GM18861 (cell line): ENCODE measurements around the gene EFCAB8.

Experiments used
- ATAC-seq: cut with Tn5 transposase; IDR thresholded peaks from one replicate; pipeline ENCODE4 v1.9.1; 2021; ENCODE audit not compliant: unreplicated experiment

EFCAB8 gene, protein sequence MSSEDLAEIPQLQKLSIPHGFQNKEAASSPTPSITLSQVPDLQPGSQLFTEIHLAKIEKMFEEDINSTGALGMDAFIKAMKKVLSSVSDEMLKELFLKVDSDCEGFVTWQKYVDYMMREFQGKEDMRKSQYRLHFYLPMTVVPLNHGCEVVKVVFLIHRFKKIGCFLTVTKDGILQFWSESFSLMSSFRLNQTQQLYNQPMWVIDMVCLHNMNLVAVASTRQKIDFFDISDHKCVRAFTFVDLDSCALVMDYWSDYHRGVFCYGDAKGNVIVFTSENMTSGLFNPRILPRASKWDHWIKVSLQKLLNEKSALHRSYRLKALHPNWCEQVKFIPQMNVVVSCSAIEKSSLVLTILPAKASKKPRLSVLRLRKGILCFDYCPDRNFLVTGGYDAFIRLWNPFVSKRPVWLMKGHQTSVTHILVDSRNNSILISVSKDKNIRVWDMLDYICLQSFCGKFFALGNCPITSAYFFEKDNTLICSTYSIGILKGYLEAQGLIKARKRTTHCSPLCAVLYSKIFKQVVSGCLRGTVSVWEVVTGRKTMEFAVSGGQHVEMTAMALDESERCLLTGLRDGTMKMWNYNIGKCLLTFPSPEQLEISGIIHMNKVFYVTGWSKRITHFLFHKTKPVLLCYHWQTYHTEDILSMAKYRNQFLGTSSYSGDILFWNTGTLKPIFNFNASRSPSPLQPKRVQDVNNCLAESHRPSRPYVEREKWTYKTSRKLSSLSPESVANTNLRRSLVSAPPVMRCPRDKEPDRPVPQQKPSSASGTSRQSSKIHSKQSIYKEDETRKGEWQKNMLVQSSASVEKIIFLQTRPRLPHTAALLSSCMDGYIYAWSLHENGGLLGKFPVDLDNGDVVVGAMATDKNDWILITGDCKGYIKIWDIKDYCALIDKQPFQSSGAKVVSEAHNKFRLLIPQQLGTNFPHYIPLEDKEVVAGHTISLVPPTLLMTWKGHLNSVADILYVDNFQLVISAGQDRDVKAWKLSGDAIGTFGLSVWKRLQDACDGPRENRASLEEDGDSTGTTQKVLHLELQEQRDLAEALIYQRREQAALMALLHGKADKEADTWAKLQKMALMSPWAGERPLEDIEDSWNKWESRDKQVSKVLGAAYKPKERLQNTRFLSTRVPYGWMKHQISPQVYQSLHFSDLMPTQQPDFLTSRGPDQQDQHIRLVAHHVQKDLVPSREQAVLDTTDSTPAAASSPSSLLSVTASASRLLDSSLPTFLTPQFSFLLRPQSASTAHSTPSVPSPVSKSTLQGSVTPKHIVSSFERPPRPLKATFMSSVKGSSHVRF

DNA sequence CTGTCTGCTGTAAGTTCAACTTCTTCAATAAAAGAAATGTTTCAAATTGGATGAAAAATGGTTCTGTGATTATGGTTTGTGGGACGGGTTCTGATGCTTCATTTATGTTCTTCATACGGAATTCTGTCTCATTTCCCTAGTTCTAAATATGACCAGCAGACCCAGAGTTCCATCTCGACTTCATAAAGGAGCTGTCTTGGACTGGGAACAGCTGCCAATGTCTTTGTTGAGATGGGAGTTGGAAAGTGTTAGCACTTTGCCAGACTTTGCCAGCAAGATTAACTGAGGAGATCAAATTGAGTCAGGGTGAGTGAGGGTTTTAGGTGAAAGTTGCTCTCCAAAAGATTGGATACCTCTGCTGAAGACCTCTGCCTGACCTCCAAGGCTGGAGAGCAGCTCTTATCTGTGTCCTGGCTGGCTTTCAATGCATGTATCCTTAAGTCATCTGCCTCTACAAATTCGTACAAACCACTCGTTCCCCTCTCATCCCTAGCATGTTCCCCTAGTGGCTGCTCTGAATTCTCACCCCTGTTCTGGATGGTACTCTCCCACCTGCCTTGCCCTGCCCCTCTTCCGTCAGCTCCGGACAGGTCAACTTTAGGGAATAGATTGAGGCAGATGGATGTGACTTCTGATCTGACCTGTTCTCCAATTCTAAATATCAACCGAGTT, at the start of gene EFCAB8:
TSS of gene EFCAB8 (plus strand) at position 223 of the 672 bp plus-strand sequence. CDS start 4,870 bp downstream, outside the sequence.
- ATAC-seq = no peak

DNA sequence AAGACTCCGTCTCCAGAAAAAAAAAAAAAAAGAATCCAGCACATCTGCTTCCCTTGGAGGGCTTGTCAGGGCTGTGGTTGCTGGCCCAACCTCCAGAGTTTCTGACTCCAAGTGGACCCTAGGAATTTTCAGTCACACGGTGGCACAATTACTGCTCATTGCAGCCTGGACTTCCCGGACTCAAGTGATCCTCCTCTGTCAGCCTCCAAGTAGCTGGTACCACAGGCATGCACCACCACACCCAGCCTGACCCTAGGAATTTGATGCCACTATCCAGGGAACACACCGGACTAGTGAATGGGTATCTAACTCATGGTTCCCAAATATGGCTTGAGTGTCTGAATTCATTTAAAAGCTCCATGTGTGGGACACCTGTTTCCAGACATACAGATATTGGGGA, 48.8 kb upstream of the EFCAB8 start:
- ATAC-seq = no peak

DNA sequence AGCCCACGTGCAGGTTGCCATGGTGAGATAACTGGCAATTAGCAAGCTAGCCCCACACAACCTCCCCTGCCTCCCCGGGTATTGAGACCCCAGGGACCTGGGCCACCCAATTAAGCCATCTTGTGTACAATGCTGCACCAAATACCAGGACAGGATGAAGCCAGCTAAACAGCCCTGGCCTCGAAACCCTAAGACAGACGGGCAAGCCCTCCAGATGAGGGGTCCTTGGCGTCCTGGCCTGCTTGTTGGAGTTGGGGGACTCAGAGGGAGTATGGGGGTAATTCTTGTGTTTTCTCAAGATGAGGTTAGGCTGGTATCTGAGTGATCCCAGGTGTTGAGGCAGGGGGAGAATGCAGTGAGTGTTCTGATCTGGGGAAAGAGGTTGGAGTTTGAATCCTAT, 47.8 kb upstream of the EFCAB8 start:
- ATAC-seq = no peak

DNA sequence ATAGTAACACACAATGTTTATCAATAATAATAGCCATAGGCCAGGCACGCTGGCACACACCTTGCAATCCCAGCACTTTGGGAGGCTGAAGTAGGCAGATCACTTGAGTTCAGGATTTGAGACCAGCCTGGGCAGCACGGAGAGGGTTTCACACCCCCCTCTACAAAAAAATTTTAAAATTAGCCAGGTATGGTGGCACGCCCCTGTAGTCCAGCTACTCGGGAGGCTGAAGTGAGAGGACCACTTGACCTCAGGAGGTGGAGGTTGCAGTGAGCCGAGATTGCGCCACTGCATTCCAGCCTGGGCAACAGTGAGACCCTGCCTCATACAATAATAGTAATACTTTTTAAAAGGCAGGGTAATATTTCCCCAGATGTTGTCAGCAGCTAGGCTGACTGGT, 46.8 kb upstream of the EFCAB8 start:
- no peak for ATAC-seq

DNA sequence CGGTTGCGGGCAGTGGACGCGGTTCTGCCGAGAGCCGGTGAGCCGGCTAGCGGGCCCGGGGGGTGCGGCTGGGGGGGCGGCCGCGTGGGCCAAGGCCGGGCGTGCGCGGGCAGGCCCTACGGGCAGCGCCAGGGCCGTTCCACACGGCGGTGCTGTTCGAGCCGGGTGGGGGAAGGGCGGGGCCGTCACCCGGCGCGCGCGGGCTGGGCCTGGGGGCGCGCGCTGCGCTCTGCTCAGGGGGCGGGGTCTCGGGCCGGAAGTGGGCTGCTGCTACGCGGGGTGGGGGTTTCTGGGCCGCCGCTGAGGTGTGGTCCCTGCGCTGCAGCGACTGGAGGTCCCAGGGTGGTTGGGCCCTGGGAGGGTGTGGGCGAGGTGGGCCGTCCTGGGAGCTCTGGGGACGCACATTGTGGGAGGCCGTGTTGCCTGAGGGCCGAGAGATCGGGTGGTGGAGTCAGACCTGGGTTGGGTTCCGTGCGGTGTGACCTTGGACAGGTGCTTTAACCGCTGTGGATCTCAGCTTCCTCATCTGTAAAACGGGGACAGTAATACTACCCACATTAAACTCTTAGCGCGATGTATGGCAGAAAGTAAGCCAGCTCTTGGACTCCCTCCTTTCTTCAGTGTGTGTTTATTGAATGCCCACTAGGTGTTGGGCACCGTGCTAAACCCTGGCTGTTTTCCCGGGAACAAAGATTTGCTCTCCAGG, 38.6 kb upstream of the EFCAB8 start:
- peak; percentile 36 for ATAC-seq

DNA sequence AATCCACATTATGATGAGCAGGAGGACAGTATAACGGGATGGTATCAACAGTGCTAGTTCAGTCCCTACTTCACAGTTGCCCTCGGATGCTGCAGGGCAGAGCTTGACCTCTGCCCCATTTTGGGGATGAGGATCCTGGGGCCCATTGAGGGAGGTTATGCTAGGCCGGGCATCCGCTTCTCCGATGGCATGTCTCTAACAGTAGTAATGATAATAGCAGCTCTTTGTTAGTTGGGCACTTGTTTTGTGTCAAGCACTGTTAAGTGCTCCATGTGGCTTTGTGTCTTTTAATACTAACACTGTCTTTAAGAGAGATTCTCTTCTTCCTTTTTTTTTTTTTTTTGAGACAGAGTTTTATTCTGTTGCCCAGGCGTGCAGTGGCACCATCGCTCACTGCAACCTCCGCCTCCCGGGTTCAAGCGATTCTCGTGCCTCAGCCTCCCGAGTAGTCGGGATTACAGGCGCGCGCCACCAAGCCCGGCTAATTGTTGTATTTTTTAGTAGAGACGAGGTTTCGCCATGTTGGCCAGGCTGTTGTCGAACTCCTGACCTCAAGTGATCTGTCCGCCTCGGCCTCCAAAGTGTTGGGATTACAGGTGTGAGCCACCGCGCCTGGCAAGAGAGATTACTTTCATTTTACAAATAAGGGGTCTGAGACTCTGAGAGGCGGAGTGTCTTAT, 37.9 kb upstream of the EFCAB8 start:
- ATAC-seq = peak; percentile 6

DNA sequence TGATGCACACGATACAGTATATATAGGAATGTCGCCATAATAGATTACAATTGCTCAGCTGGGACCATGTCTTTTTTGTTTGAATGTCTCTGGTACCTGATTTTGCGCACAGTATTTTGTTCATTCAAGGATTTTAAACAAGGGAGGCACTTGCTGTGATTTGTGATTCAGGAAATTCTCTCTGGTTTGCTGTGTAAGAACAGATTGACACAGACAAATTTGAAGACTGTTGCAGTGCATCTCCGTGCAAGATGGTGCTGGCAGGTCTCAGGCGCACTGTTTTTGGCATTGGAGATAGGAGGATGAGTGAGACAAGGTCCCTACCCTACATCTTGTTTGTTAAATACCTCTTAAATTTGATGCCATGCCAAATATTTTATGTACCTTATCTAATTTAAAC, 36.5 kb upstream of the EFCAB8 start:
- ATAC-seq = no peak

DNA sequence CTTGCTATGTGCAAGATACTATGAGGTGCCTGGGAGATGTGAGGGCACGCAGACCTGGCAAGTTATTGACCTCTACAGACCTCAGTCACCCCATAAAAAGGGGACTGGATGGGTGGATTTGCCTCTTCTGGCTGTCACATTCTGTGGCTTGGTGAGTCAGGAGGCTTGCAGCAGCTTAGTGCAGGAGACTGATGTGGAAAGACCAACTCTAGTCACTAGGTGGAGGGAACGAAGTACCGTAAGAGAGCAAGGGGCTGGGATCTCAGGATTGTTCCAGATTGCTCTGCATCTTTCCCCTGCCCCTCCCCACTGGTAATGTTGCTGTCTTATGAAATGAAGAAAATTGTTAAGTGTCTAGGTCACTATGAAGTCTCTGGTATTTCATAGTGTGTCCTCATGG, 35.6 kb upstream of the EFCAB8 start:
- ATAC-seq = no peak

DNA sequence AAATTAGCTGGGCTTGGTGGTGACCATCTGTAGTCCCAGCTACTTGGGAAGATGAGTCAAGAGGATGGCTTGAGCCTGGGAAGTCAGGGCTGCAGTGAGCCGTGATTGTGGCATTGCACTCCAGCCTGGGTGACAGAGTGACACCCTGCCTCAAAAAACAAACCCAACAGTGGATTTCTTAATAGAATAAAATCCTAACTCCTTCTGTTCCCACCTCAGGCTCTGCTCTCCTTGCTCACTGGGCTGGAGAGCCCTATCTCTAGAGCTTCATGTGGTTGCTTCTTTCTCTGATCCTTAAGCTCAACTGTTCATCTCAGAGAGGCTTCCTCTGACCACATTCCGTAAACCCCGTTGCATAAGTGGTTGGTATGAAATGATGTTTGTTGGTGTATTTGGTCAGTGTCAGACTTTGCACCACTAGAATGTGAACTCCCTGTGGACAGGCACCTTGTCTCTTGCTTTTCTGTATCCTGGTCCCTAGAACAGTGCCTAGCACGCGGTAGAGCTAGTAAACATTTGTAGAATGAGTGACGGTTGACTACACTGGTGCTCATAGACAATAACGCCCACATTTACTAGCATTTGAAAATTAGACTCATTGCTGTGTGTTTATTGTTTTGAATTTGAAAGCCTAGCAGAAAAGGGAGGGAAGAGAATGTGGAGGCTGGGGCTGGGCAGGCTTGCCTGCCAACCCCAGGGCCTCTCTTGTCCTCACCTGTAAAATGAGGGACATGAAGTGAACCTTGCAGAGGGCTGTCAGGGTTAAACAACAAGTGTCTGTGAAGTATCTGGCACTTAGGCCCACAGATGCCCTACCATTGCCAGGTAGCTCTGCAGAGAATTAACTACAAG, 34.8 kb upstream of the EFCAB8 start:
- ATAC-seq = no peak

DNA sequence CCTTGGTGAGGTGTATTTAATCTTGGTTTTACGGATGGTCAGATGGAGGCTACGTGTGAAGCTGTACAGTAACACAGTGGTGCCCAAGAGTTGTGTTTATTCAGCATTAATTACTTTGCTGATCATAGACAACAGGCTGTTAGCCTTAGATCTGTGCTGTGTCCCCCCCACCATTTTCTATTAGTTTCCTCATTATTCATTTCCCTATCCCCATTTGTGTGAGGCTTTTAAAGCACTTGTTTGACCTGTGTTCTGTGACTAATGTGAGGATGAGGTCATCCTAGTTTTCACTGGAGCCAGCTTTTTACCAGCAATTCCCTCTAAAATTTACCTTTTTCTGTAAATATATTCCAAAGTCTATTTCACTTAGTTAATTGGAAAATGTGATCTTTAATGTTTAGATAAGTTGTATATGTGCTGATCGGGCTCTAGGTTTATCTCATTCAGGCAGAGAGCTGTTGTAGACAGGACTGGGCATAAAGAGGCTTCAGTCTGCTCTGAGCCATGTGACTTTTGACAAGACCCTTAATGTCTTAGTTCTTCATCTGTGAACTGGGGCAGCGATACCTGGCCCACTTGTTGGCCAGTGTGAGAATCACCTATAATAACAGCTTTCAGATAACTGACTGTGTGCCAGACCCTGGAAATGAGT, 30.6 kb upstream of the EFCAB8 start:
- ATAC-seq = no peak

DNA sequence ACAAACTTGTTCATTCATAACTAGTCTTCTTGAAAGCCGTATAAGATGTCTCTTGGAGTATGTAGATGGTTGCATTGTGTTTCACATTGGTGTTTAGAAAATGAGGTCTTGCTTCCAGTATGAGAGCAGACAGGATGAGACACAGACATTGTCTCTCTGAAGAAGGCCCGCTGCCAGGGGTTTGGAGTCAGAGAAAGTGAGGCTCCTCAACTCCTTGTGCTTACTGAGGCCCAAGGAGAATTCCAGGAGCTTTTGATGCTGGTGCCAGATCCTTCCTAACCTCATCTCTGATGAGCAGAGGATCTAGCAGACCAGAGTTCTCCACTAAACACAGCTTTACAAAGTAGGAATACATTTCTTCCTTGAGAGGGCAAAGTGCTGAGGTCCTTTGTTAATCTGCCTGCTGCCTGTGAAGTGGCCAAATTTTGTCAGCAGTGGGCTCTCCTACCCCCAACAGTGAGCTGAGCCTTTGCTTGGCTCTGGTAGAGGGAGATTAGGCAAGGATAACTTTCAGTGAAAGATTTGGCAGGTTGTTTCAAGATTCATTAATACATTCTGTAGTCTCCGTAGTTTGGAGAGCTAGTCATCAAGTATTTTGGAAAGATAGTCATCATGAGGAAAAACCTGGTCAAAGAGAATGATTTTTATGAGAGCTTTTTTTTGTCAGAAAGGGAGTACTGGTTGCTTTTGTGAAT, 29.3 kb upstream of the EFCAB8 start:
- ATAC-seq = no peak

DNA sequence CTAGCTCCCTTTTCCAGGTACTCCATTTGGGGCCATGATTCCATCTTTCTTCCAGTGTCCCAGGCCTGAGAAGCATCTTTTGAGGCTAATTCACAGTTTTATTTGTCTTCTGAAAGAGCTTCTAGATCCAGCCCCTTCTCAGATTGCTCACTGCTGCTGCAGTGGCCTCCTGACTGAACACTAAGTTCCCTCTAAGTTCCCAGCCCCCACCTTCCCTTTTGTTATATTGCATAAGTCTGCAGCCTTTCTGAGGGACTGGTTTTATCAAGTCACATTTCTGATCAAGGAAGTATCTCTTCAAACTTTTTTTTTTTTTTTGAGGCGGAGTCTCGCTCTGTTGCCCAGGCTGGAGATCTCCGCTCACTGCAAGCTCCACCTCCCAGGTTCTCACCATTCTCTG, 28.3 kb upstream of the EFCAB8 start:
- ATAC-seq = no peak

DNA sequence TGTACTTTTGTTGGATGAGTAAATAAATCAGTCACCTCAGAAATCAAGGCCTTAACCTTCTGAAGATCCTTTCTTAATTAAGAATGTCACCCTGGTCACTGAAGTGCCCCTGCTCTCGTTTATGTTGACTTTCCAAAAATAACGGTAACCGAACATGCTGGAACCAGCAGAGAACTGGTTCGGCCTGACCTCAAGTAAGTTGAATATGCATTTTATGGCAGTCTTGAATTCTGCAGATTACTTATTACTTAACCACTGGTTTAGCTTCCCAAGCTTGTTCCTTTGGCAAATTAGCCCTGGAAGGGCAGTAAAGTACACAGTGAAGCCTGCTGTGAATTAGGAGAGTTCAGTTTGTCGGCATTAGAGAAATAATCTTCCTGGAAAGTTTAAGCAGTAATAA, 26.7 kb upstream of the EFCAB8 start:
- no peak for ATAC-seq

DNA sequence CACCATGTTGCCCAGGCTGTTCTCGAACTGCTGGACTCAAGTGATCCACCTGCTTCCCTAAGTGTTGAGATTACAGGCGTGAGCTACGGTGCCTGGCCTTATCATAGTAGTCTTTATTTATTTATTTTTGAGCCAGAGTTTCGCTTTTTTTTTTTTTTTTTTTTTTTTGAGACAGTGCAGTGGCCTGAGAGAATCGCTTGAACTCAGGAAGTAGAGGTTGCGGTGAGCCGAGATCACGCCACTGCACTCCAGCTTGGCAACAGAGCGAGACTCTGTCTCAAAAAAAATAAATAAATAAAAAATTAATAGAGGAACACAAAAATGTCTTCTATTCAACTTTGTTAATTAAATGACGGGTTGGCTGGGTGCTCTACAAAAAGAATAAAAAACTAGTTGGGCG, 26.1 kb upstream of the EFCAB8 start:
- no peak for ATAC-seq

DNA sequence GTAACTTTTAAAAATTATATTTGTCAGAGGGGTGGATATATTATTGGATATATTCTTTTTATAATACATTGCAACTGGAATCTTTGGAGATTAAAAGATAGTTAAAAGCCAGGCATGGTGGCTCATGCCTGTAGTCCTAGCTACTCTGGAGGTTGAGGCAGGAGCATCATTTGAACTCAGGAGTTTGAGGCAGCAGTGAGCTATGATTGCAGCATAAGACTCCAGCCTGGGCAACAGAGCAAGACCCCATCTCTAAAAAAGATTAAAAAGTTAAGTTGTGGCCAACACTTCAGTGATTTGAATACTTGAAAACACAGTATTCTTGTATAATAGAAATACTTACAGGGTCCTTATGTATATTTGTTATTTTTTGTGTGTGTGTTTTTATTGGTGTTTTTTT, 23.8 kb upstream of the EFCAB8 start:
- no peak for ATAC-seq

DNA sequence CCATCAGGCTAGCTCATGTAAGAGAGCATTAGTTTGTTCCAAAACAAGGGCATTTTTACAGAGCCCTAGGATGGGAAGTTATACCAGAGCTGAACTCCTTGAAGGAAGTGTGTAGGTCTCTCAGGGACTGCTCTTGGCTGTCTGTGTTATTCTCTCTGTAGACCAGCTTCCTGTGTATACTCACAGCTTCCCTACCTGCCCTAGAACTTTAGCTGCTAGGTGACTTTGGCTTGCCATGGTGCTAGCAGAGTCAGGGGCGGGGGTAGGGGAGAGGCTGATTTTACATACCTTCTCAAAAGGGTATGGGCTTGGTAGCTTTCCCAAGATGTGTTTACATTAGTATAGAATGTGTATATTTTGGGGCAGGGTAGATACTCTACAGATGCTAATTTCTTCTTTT, 21.6 kb upstream of the EFCAB8 start:
- no peak for ATAC-seq

DNA sequence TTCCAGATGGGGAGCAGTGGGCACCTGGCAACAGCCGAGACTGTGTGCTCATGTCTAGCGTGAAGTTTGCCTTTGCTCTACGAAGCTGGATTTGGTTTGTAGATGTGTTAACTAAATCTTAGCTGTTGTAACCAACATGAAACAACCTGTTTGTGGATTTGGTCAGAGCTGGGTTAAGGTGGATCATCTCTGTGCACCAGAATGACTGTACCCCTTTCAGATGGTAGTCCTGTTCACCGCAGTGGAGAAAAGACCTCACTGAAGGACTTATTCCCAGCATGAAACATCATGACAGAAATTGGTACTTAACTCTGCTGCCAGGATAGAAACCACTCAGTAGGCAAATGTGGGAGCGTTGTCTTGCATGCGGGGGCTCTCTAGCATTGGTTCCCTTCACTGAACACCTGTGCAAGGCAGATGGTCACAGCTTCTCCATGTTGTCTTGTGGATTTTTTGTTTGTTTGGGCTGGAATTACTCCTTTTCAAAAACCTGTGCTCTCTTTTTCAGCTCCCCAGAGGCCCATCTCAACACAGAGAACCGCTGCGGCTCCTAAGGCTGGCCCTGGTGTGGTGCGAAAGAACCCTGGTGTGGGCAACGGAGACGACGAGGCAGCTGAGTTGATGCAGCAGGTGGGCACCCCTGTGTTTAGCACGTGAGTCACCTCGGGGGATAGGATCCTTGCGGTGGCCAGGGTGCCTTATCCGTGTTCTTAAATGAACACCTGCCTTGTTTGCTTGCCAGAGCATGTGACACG, 19.3 kb upstream of the EFCAB8 start:
- ATAC-seq = no peak
